HG03432 (cell line): ENCODE data around the gene ANKRD55.

Source experiments
- ATAC-seq: cut with Tn5 transposase; IDR thresholded peaks from one replicate; pipeline ENCODE4 v1.9.1; 2021; ENCODE audit warnings: mild to moderate bottlenecking, moderate library complexity; ENCODE audit not compliant: unreplicated experiment

ANKRD55 gene

GRCh38 chr5:56055287-56055686, 177.8 kb downstream of the ANKRD55 start:
- ATAC-seq = no peak

GRCh38 chr5:56054666-56055065, 178.5 kb downstream of the ANKRD55 start:
- no peak for ATAC-seq

- ATAC-seq = no peak
These were observed 179.8 kb downstream of the ANKRD55 start for GRCh38 chr5:56053363-56053762.

GRCh38 chr5:56052735-56053134, 180.4 kb downstream of the ANKRD55 start:
- ATAC-seq = no peak

GRCh38 chr5:56050551-56051255, 182.4 kb downstream of the ANKRD55 start:
- ATAC-seq = no peak
